ENCODE data around the gene MCC.

GRCh38 chr5:113488645-113489184 is 462 bp upstream of the MCC start:
- TF ChIP-seq POLR2AphosphoS5 (IDR thresholded peaks at IDR 0.05) (no peak), POLR2A (IDR thresholded peaks at IDR 0.05) (no peak)

Data from breast epithelium (tissue), 3 donors.